Suppressor macrophage (primary cell): ENCODE data around the gene KRT36.

Source experiments
- DNase-seq, 4 experiments: peaks; one replicate each; pipeline ENCODE4 v3.0.0-alpha.2; 2020 to 2022

The KRT36 gene

DNA sequence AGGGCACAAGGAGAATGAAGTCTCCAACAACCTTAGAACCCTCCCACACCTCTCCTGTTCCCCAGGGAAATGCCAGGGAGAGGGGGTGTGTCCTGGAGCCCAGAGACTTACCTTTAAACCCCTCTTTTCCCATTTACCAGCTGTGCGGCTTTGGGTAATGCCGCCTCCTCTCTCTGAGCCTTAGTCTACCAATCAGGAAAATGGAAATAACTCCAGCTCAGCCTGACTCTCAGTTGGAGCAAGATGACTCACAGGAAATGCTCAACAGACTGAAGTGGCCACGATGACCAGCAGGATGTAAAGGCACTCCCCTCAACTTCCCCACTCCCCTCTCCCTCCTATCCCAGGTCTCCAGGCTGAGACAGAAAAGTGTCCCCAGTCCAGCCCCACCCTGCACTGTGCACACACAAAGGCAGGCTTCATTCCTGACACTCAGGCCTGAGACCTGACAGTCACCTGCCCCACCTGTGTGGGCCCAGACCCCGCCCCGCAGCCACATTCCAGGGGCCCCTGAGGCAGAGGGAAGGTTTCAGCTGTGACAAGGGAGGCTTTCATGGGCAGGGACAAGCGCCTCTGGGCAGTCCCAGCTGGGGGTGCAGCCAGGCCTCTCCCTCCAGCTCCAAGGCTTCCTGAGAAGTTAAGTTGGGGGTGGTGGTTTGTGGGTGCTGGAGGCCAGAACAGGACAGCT lies 32.0 kb upstream of the KRT36 start:
- DNase-seq, result peak in 3 of 4 experiments; percentile 44 to 56 (median 45)

GRCh38 chr17:41520821-41521521 lies 31.3 kb upstream of the KRT36 start:
- DNase-seq, result no peak

DNA sequence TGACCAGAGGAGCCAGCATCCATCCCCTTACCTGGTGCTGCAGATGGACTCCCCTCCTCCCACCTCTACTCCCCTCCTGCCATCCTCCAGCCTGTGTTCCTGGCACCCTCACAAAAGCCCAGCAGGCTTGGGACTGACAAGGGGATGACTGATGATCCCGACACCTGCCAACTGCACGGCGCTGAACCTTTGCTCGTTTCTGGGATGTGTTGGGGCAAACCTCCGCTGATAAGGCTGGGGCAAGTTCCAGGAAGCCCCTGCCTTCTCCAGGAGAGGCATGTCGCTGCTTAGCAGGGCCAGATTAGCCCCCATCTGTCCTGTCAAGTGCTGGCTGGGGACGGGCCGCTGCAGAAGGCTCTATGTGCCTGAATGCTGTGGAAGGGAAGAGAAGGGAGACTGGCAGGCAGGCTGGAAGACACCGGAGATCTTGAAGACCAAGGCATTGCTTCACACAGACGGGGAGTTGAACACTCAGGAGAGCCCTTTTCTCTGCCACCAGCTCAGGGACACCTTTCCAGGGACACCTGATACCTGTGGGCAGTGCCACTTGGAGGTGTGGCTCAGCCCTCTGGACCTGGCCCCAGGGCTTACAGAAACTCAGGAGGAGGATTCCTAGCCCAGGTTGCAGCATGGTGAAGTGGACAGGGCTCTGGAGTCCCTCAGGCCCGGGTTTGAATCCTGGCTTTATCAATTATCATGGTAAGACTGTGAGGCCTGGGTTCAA lies 30.0 kb upstream of the KRT36 start:
- no peak for DNase-seq

DNA sequence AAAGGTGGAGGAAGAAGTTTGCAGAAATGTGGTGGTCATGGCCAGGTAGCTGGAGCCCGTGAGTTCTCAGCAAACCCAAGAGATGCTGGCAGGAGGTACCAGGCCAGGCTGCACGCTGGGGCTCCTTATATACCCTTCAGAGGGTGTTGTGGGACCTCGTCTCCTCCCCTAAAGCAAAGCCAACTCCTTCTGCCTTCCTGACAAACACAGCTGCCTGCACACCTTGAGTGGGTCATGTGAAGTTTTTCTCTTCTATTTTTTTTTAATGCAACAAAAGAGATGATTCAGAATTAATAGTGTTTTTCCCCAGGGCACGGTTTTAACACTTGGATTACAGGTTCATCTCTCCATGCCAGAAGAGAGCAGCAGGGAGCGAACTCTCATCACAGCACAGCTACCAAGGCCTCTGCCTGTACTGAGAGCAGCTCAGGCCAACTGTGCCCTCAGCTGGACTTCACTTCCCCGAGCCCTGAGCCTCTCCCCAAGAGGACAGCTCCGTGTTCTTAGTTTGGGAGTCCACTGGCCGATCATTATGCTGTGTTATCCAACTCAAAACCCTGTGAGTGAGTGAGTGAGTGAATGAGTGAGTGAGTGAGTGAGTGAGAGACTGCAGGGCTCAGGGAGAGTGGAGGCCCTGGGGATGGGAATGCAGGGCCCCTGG lies 29.2 kb upstream of the KRT36 start, which contains the start of gene KRT15:
TSS of gene KRT15 (minus strand) at position 102 of the 661 bp plus-strand sequence. CDS start at position 39, 63 bp downstream.
- DNase-seq, result no peak

- no peak for DNase-seq
These were observed 28.3 kb upstream of the KRT36 start for GRCh38 chr17:41518031-41518430.

GRCh38 chr17:41516830-41517283 lies 27.1 kb upstream of the KRT36 start:
- no peak for DNase-seq

DNA sequence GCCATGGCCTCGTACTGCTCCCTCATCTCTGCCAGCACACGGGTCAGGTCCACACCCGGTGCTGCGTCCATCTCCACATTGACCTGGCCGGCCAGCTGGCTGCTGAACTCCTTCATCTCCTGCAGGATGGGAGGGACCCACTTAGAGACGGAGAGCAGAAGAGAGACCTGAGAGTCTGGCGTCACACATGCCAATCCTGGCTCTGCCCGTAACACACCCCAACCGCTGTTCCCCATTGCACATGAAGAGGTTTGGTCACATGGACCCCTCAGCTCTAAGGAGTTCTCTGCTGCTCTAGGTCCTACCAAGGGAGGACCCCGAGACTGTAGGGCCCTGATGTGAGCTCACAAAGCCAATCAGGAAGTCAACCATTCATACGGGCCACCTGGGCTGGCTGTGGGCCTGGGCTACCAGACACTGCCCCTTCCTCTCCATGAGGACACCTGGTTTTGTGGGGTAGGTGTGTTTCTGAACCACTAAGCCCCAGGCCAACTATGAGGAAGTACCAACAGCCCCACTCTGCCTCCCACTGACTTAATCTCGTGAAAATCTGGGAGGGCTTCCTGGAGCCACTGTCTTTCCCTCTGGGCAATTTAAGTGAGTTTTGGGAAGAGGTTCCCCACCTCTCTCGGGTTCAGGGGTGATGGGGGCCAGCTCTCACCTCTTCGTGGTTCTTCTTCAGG lies 26.6 kb upstream of the KRT36 start:
- DNase-seq, result no peak

DNA sequence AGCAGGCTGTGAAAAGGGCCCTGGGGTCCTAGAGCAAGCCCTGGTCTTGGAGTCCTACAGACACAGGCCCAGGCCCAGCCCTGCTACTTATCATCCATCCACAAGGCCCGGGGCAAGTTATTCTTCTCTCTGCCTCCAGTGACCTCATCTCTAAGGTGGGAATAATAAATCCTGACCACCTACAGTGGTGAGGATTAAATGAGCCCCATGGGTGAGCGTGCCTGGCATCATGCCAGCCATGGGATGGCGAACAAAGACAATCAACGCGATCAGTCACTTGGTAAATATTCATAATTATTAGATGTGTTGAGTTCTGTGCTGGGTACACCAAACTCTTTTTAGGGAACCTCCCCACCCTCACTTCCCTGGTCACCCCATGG lies 23.4 kb upstream of the KRT36 start:
- no peak for DNase-seq

DNA sequence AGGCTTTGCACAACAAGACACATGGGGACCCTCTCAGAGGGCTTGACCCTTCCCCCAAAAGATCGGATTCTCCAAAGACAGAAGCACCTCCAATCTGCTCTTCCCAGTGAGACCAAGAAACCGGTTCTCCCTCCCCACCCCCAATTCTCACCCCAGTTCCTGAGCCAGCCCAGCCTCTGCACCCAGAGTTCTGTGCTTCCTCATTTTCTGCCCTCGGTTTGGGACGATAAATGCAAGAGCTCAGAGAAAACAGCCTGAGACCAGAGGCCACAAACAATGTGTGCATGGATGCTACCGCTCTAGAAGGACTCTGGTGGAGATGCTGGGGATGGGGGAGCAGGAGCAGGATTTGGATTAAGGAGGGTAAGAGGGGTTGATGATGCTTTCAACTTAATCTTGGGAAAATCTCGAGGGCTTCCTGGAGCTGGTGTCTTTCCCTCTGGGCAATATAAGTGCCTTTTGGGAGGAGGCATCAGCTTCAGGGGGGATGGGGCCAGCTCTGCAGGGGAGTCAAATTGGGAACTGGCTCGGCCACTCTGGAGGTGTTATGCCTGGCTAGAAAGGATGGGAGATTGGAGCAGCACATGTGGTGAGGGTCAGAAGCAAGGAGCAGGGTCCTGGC lies 22.9 kb upstream of the KRT36 start:
- DNase-seq, result peak; percentile 49 to 69 (median 61)

DNA sequence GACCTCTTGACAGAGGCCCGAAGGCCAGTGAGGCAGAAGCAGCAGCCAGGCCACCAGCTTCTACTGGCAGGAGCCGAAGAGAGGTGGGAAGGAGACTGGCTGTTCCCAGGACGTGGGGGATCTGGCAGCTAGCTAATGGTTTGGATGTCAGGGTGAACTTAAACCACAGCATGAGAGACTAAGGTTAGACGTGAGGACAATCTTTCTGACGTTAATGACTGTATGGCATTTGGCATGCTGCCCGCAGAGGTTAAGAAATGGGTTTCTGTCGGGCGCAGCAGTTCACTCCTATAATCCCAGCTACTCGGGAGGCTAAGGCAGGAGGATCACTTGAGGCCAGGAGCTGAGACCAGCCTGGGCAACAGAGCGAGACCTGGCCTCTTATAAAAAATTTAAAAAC lies 22.0 kb upstream of the KRT36 start:
- no peak for DNase-seq

DNA sequence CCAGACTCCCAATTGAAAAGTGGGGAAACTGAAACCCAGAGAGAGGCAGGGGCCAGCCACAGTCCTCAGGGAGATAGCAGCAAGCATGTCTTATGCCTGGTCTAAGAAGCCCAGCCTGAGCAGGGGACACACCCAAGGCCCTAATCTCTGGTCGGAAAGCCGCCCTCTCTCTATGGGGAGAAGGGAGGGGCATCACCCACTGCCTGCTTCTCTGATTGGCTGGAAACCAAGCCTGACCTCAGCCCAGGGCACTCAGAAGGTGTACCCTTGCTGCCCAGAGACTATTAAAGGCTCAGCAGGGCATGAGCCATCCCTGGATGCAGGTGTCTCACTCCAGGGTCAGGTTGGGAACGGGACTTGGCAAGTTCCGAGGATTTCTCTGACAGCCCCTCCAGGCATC lies 21.4 kb upstream of the KRT36 start:
- DNase-seq, result no peak

DNA sequence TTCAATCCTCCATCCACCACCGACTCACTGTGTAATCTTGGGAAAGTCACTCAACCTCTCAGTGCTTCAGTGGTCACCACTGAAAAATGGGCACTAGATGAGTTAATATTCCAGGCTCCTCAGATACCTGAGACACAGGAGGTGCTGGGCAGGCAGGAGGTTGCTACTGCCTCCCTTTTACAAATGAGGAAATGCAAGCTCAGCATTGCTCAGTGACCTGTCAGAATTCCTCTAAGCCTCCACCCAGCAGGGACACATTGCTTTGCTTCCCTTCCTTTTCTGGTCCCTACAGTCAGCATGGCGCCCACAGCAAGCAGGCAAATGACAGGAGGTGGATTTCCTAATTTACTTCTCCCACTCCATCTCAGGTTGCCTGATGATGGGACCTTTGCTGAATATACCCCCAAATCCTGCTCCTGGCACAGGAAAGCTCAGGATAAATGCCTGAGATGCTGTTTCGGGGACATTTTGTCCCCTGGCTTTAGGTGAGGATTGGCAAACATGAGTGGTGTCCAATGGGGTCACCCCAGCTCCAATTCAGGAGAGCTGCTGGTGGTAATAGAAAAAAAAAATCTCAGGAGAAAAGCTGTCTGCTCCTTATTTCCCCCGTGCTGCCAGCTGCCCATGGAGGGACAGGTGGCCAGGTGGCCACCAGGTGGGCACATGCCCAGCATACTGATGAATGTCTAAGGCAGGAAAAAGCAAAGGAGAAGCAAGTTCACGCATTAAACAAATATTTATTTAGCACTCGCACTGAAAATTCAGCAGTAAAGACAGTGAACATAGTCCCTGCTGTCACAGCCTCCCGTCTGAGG lies 20.7 kb upstream of the KRT36 start:
- no peak for DNase-seq

GRCh38 chr17:41507315-41507880 lies 17.7 kb upstream of the KRT36 start:
- no peak for DNase-seq

DNA sequence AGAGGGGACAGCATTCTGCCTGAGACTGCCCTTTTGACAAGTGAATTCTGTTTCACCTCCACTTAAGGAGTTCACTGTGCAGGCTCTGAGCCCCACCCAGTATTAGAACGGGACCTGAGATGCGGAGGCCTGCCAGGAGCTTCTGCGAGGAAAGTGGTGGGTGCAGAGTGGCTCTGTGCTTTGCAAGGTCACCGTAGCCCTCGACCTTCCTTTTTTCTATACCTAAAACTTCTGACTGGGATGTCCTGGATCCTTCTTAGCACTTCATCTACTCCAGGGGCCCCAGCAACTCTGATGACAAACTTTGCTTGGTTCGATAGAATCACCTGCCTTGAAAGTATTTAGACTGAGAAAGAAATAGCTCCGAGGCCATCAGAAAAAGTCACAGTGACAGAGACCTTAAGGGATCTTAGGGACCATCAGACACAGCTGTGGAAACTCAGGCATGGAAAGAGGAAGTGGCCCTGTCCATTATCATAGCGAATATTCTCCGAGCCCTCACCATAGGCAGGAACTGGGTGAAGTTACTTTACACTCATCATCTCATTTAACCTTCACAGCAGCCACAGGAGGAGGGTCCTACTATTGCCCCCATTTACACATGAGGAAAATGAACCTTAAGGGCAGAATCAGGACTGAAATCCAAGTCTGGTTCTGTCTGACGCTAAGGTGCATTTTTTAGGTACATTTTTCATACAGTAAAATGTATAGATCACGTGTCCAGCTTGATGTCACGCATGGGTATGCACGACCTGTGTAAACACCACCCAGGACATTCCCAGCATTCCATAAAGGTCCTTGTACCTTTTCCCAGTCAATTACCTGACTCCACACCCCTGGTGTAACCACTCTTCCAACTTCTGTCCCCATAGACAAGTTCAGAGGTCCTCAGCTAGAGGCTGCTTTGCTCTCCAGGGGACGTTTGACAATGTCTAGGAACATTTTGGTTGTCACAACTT lies 16.4 kb upstream of the KRT36 start:
- DNase-seq, result peak; percentile 41 to 69 (median 58)

DNA sequence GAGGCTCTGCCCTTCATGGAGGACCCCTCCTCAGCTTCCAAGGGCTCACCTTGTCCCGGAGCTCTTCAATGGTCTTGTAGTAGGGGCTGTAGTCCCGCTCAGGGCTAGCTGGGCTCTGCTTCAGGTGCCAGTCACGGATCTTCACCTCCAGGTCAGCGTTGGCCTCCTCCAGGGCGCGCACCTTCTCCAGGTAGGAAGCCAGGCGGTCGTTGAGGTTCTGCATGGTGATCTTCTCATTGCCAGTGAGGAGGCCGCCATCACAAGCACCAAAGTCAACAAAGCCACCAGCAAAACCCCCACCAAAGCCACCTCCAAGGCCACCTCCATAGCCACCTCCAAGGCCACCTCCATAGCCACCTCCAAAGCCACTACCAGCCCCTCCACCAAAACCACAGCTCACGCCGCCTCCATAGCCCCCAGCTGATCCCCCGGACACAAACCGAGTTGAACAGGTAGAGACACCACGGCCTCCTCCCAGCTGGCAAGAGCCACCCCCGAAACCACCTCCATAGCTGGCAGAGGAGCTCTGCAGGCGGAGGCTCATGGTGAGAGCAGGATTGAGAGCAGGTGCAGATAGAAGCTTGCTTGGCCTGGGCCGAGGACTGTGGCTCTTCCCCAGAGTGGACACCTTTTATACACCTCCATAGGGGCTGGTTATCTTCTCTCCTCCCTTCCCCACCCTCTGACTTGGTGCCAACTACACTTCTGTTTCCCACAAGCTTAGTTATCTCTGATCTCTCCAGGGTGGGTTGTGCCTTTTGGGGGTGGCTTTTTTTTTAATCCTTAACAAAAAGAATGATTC lies 15.5 kb upstream of the KRT36 start, which contains the start of gene KRT13:
TSS of gene KRT13 (minus strand) at position 606 of the 802 bp plus-strand sequence. CDS start at position 544, 62 bp downstream.
- DNase-seq, result no peak

DNA sequence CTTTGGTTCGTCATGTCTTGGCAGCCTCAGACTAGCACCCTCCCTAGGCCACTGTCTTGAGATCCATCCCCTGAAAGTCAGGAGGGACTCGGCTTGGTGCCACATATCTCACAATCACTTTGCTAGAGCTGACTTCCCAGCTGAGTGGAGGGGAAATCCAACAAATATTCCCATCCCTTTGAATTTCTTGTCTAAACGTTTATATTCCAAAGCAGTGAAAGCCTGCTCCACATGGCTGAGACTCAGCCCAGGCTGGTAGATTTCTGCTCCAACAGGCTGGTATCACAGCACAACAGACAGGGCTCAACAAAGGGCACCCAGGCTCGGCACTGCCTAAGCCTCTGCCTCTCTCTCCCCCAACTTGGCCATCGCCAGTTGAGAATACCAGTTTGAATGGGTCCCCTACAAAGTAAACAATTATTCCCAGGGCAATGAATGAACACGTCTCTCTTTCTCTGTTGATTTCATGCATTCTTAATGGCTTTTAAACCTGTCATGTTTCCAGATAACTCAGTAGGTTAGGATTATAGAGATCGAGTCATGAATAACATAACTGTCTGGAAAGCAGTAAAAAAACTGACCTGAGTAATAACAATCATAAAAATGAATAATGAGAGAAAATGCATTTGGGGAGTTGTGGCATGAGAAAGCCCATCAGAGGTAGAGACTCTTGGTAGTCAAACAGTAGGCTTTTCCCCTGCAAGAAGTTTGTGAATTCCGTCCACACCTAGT lies 14.7 kb upstream of the KRT36 start:
- no peak for DNase-seq

DNA sequence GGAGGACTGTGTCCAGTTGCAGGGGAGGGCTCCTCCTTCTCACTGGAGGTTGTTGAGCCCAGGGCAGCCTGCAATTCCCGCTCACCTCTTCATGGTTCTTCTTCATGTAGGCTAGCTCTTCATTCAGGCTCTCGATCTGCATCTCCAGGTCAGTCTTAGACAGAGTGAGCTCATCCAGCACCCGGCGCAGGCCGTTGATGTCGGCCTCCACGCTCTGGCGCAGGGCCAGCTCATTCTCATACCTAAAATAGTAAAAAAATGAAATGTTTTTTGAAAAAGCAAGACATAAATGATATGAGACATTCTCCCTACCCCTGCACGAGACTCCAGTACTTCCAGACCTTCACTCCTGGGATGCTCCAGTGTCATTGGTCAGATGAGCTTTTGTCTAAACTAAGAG lies 13.5 kb upstream of the KRT36 start:
- DNase-seq, result no peak
